Stimulated activated CD4-positive, alpha-beta T cell treated with anti-CD3 and anti-CD28 coated beads, Interleukin-2, amount 100 ng/mL, for 4 hours (primary cell): ENCODE data around the gene ITFG1.
"Not testable (repeated sequence)": the region's sequence is repeated elsewhere in the genome, so short reads cannot be mapped to it uniquely, and the experiment has no call there.

Experiments used
- DNase-seq: peaks from one replicate; pipeline ENCODE4 v3.0.0-alpha.2; 2020; ENCODE audit warnings: low read depth

ITFG1 gene

GRCh38 chr16:47324309-47324708 is 136.6 kb downstream of the ITFG1 start:
- not testable (repeated sequence) for DNase-seq

- no peak for DNase-seq
Measured at GRCh38 chr16:47323241-47323640, 137.6 kb downstream of the ITFG1 start.

- DNase-seq = no peak
Measured at GRCh38 chr16:47320546-47321310, 140.1 kb downstream of the ITFG1 start.

- DNase-seq = no peak
Measured at GRCh38 chr16:47317465-47318240, 143.2 kb downstream of the ITFG1 start.

GRCh38 chr16:47316442-47317015 is 144.3 kb downstream of the ITFG1 start:
- no peak for DNase-seq

GRCh38 chr16:47311738-47312505 is 148.9 kb downstream of the ITFG1 start:
- no peak for DNase-seq

- no peak for DNase-seq
Measured at GRCh38 chr16:47310792-47311211, 150.1 kb downstream of the ITFG1 start.

- DNase-seq = no peak
Measured at GRCh38 chr16:47309581-47310312, 151.1 kb downstream of the ITFG1 start.

- no peak for DNase-seq
Measured at GRCh38 chr16:47308601-47309000, 152.3 kb downstream of the ITFG1 start.

- DNase-seq = no peak
Measured at GRCh38 chr16:47304563-47304962, 156.3 kb downstream of the ITFG1 start.

GRCh38 chr16:47299587-47299986 is 161.3 kb downstream of the ITFG1 start:
- no peak for DNase-seq

- no peak for DNase-seq
Measured at GRCh38 chr16:47284999-47285398, 175.9 kb downstream of the ITFG1 start.

GRCh38 chr16:47278306-47278970 is 182.4 kb downstream of the ITFG1 start:
- DNase-seq = no peak

- no peak for DNase-seq
Measured at GRCh38 chr16:47276522-47276921, 184.3 kb downstream of the ITFG1 start.

- no peak for DNase-seq
Measured at GRCh38 chr16:47262938-47263337, 197.9 kb downstream of the ITFG1 start.

GRCh38 chr16:47260503-47260902 is 200.4 kb downstream of the ITFG1 start:
- DNase-seq = no peak

GRCh38 chr16:47258874-47259461 is 201.9 kb downstream of the ITFG1 start:
- DNase-seq = no peak

- no peak for DNase-seq
Measured at GRCh38 chr16:47254756-47255155, 206.1 kb downstream of the ITFG1 start.

GRCh38 chr16:47250983-47251382 is 209.9 kb downstream of the ITFG1 start:
- DNase-seq = no peak

GRCh38 chr16:47247690-47248089 is 213.2 kb downstream of the ITFG1 start:
- no peak for DNase-seq

- no peak for DNase-seq
Measured at GRCh38 chr16:47244206-47244605, 216.7 kb downstream of the ITFG1 start.
